HCT116 (cell line): ENCODE results near the gene PIK3CB. TPM values are rescaled to one million over a fixed set of nuclear protein-coding genes. Genes with fewer than 3 reads are reported as not detected.

ENCODE experiments used
- ATAC-seq: fragments of 200-7000 bp; cut with Tn5 transposase; 2 replicates; pipeline ENCODE4 v1.9.1; 2020; ENCODE audit warnings: mild to moderate bottlenecking, moderate library complexity
- BruUV-seq: library from RNA; stranded (reverse); fragments of 400-500 nt; replicated peaks from 2 replicates; lab custom pipeline; 2021; lab: Mats Ljungman, UMichigan
- CTCF ChIA-PET: fragments of 300-600 bp; sonication (Branson Sonifier 250); formaldehyde crosslinking; loops from one replicate; lab custom pipeline; 2021; ENCODE audit warnings: antibody characterized with exemption; lab: Charles Lee
- POLR2A ChIA-PET: fragments of 300-600, 350-600 bp; sonication (Branson Sonifier 250); formaldehyde crosslinking; loops from one replicate; lab custom pipeline; 2021; ENCODE audit warnings: antibody characterized with exemption; lab: Charles Lee
- RAD21 ChIA-PET, 2 experiments: fragments of 300-600 bp; sonication (Branson Sonifier 250); formaldehyde crosslinking; loops; one replicate each; lab custom pipeline; 2023; ENCODE audit warnings: low total read pairs in 2 of 2; ENCODE audit not compliant: uncharacterized antibody in 2 of 2, unreplicated experiment in 2 of 2, low non-redundant PET in 1 of 2; lab: Charles Lee
- DNase-seq: peaks from one replicate; pipeline ENCODE4 v3.0.0-alpha.2; 2010; ENCODE audit warnings: low read depth, low spot score
- H2AFZ ChIP-seq: fragments of 200-600 bp; shearing (Covaris generic), sonication (generic); 2 replicates; pipeline ENCODE4 v1.6.1; 2017; ENCODE audit warnings: low read depth, mixed run types, mixed read lengths, antibody characterized with exemption, low read length; ENCODE audit not compliant: poor library complexity, severe bottlenecking
- H3K27ac ChIP-seq: 2 replicates; pipeline ENCODE4 v1.5.1; 2012; ENCODE audit warnings: low read depth, low read length
- H3K27me3 ChIP-seq: fragments of 200-600 bp; sonication (generic); 2 replicates; pipeline ENCODE4 v1.6.1; 2016; ENCODE audit warnings: mixed run types, low read length, mixed read lengths; ENCODE audit not compliant: insufficient read depth
- H3K36me3 ChIP-seq, 2 experiments: fragments of 200-500 bp in 1 of 2; fragments of 200-600 bp in 1 of 2; sonication (Bioruptor generic) in 1 of 2; sonication (generic) in 1 of 2; 2 replicates each; pipeline versions ENCODE4 v1.5.1 to v1.6.1; 2014 to 2016; ENCODE audit warnings: low read length in 2 of 2, inconsistent platforms in 1 of 2, mixed read lengths in 1 of 2, mixed run types in 1 of 2; ENCODE audit not compliant: insufficient read depth in 2 of 2, control insufficient read depth in 1 of 2
- H3K4me1 ChIP-seq, 2 experiments: fragments of 200-600 bp in 1 of 2; sonication (generic) in 1 of 2; 2 replicates each; pipeline versions ENCODE4 v1.5.1 to v1.6.1; 2012 to 2017; ENCODE audit warnings: low read length in 2 of 2, inconsistent platforms in 1 of 2, mild to moderate bottlenecking in 1 of 2, mixed read lengths in 1 of 2, mixed run types in 1 of 2, moderate library complexity in 1 of 2; ENCODE audit not compliant: insufficient read depth in 2 of 2, control insufficient read depth in 1 of 2
- H3K4me2 ChIP-seq: fragments of 200-600 bp; sonication (generic); 2 replicates; pipeline ENCODE4 v1.6.1; 2017; ENCODE audit warnings: mixed run types, low read length, mixed read lengths
- H3K4me3 ChIP-seq, 2 experiments: fragments of 200-600 bp in 1 of 2; sonication (generic) in 1 of 2; replicated peaks in 1 of 2; 2 replicates each; pipeline ENCODE4 v1.5.1; 2011 to 2016; ENCODE audit warnings: low read length in 2 of 2, control low read depth in 1 of 2, low read depth in 1 of 2, mild to moderate bottlenecking in 1 of 2, mixed read lengths in 1 of 2, mixed run types in 1 of 2
- H3K79me2 ChIP-seq: fragments of 200-600 bp; sonication (generic); 2 replicates; pipeline ENCODE4 v1.6.1; 2017; ENCODE audit warnings: mild to moderate bottlenecking, mixed run types, low read length, moderate library complexity, mixed read lengths; ENCODE audit not compliant: insufficient read depth
- H3K9ac ChIP-seq: fragments of 200-600 bp; sonication (generic); 2 replicates; pipeline ENCODE4 v1.6.1; 2016; ENCODE audit warnings: low read length, mixed read lengths
- H3K9me2 ChIP-seq: fragments of 200-600 bp; sonication (generic), shearing (Covaris generic); 2 replicates; pipeline ENCODE4 v1.6.1; 2017; ENCODE audit warnings: mixed run types, mild to moderate bottlenecking, moderate library complexity; ENCODE audit not compliant: insufficient read depth
- H3K9me3 ChIP-seq, 2 experiments: fragments of 200-500 bp in 1 of 2; fragments of 200-600 bp in 1 of 2; sonication (Bioruptor generic) in 1 of 2; sonication (generic) in 1 of 2; 2 replicates each; pipeline ENCODE4 v1.6.1; 2014 to 2017; ENCODE audit warnings: low read length in 2 of 2, mixed read lengths in 2 of 2, inconsistent platforms in 1 of 2, low read depth in 1 of 2, mild to moderate bottlenecking in 1 of 2, mixed run types in 1 of 2, moderate library complexity in 1 of 2; ENCODE audit not compliant: control insufficient read depth in 1 of 2, insufficient read depth in 1 of 2
- H4K20me1 ChIP-seq: fragments of 200-600 bp; sonication (generic), shearing (Covaris generic); 2 replicates; pipeline ENCODE4 v1.6.1; 2017; ENCODE audit warnings: mixed run types, mild to moderate bottlenecking, moderate library complexity; ENCODE audit not compliant: insufficient read depth
- CEBPB ChIP-seq: IDR thresholded peaks from 2 replicates; pipeline ENCODE4 v1.6.1; 2012; ENCODE audit warnings: low read depth
- EGR1 ChIP-seq: IDR thresholded peaks from 2 replicates; pipeline ENCODE4 v1.6.1; 2012; ENCODE audit warnings: low read depth
- EZH2phosphoT487 ChIP-seq: fragments of 200-600 bp; IDR thresholded peaks from 2 replicates; pipeline ENCODE4 v1.6.1; 2018; ENCODE audit warnings: antibody characterized with exemption, borderline replicate concordance
- FOSL1 ChIP-seq: IDR thresholded peaks from 2 replicates; pipeline ENCODE4 v1.6.1; 2012; ENCODE audit warnings: low read depth
- POLR2A ChIP-seq: IDR thresholded peaks from 2 replicates; pipeline ENCODE4 v1.7.0; 2011; ENCODE audit warnings: borderline replicate concordance; ENCODE audit not compliant: insufficient read depth, insufficient read length; ENCODE audit errors: extremely low read depth
- POLR2AphosphoS5 ChIP-seq: IDR thresholded peaks from 2 replicates; pipeline ENCODE4 v1.6.1; 2011; ENCODE audit warnings: mild to moderate bottlenecking, low read depth, low read length, moderate library complexity
- SIN3A ChIP-seq: IDR thresholded peaks from 2 replicates; pipeline ENCODE4 v1.6.1; 2012; ENCODE audit warnings: low read depth
- SP1 ChIP-seq: IDR thresholded peaks from 2 replicates; pipeline ENCODE4 v1.6.1; 2012; ENCODE audit warnings: low read depth
- SRF ChIP-seq: IDR thresholded peaks from 2 replicates; pipeline ENCODE4 v1.6.1; 2012; ENCODE audit warnings: low read depth
- YY1 ChIP-seq: IDR thresholded peaks from 2 replicates; pipeline ENCODE4 v1.6.1; 2011; ENCODE audit warnings: low read length, low read depth, moderate library complexity, mild to moderate bottlenecking; ENCODE audit not compliant: insufficient replicate concordance; ENCODE audit errors: extremely low read depth
- ZFX ChIP-seq: fragments of 450-650 bp; IDR thresholded peaks from 2 replicates; pipeline ENCODE4 v1.6.1; 2017
- ZNF274 ChIP-seq: fragments of 200-500 bp; sonication (Bioruptor generic); IDR thresholded peaks from 2 replicates; pipeline ENCODE4 v1.6.1; 2014; ENCODE audit warnings: mild to moderate bottlenecking, low read depth, low read length, inconsistent platforms
- intact Hi-C: fragments of 100-400 bp; cut with micrococcal nuclease; formaldehyde crosslinking; loops from 2 replicates; pipeline ENCODE4 v1.10.0; 2022
- total RNA-seq: library from RNA; stranded (reverse); gene quantifications from one replicate; pipeline ENCODE4 v1.2.1, GENCODE V29; 2021; ENCODE audit not compliant: unreplicated experiment

Gene PIK3CB
- total RNA-seq, 1 experiment from 2014 or later: 44.3 TPM

DNA sequence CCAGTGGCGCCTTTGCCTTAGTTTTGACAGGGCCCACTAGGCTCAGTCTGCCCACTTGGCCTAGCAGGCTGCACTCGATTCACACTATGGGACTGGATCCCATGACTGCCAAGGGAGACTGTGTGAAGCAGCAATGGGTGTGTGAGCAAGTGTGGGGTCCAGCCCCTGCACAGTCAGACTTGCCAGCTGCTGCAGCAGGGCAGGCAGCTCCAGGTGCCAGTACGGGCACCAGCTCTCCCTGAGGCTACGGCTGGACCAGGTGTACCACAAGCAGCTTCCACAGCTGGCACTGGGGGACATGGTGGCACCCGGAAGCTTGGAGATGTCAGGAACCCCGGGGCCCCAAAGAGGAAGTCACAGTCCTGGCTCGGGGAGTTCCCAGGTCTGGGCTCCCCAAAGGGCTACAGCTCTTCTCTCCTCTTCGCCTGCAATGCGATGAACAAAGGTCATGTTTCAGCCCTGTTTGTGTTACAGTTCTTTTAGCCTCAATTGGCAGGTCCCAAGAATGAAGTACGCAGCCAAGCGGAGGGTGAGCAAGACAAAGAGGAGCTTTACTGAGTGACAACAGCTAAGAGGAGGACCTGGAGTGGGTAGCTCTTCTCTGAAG is 67.1 kb downstream of the PIK3CB start (continued):
- no peak for TF ChIP-seq SIN3A
- TF ChIP-seq EZH2phosphoT487: no peak
- no peak for TF ChIP-seq ZFX
- no peak for TF ChIP-seq EGR1
- no peak for TF ChIP-seq POLR2AphosphoS5

GRCh38 chr3:138761002-138761401 is 73.7 kb downstream of the PIK3CB start:
- Histone ChIP-seq H3K36me3 (0 out of 4 replicates have a peak, but pooled peaks cover 0 to 3% of the 10 kb centered on the region in 2 experiments), H3K9me3 (no peaks in the 10 kb centered on the region), H3K27me3 (no peaks in the 10 kb centered on the region), H2AFZ (no peak overlapping the region), H3K79me2 (peaks cover 42% of the 10 kb centered on the region), H3K9me2 (no peaks in the 10 kb centered on the region), H3K4me1 (peaks cover 0 to 17% of the 10 kb centered on the region in 2 experiments; a peak in 2 of 4 replicates), H4K20me1 (no peaks in the 10 kb centered on the region), H3K27ac (no peak overlapping the region), H3K9ac (no peak overlapping the region), H3K4me3 (no peak overlapping the region), H3K4me2 (no peak overlapping the region)
- no peak for ATAC-seq
- no peak for DNase-seq
- BruUV-seq: no TSS peak
- intact Hi-C loops: no loop called here
- ChIA-PET RAD21 (no interaction called here), CTCF (no interaction called here), POLR2A (no interaction called here)
- no peak for TF ChIP-seq CEBPB
- no peak for TF ChIP-seq YY1
- TF ChIP-seq SP1: no peak
- TF ChIP-seq ZNF274: no peak
- TF ChIP-seq SRF: no peak
- no peak for TF ChIP-seq FOSL1
- no peak for TF ChIP-seq EZH2phosphoT487
- no peak for TF ChIP-seq POLR2A
